H1 (cell line): Measurements from ENCODE around the gene RAD51B. TPM values are rescaled to one million over a fixed set of nuclear protein-coding genes. Genes with fewer than 3 reads are reported as not detected.

ENCODE experiments used
- CTCF ChIA-PET: fragments of 300-600 bp; sonication (Branson Sonifier 250); formaldehyde crosslinking; loops from one replicate; lab custom pipeline; 2021; ENCODE audit not compliant: partially characterized antibody; lab: Charles Lee
- POLR2A ChIA-PET: fragments of 300-600 bp; sonication (Branson Sonifier 250); formaldehyde crosslinking; loops from one replicate; lab custom pipeline; 2021; ENCODE audit warnings: inconsistent platforms; ENCODE audit not compliant: partially characterized antibody; lab: Charles Lee
- DNase-seq, 2 experiments: peaks; one replicate each; pipeline versions ENCODE4 v3.0.0 to v3.0.0-alpha.2; 2010 to 2022; ENCODE audit warnings: low spot score in 2 of 2, low read depth in 1 of 2, mixed read lengths in 1 of 2
- FAIRE-seq: peaks from 2 replicates; lab custom pipeline; 2011; peaks lifted over from hg19 to GRCh38; lab: Jason Lieb, UNC
- H2AFZ ChIP-seq: 2 replicates; pipeline ENCODE4 v1.8.1; 2012; ENCODE audit warnings: low read length, inconsistent platforms
- H2AK5ac ChIP-seq: 2 replicates; pipeline ENCODE4 v1.6.1; 2013; ENCODE audit warnings: low read depth, low read length
- H2BK120ac ChIP-seq: replicated peaks from 2 replicates; pipeline ENCODE3; 2013; ENCODE audit warnings: low read depth, low read length, inconsistent platforms
- H2BK12ac ChIP-seq: 2 replicates; pipeline ENCODE4 v1.6.1; 2013; ENCODE audit warnings: low read depth, low read length
- H2BK15ac ChIP-seq: 2 replicates; pipeline ENCODE4 v1.6.1; 2013; ENCODE audit warnings: low read length
- H2BK20ac ChIP-seq: 2 replicates; pipeline ENCODE4 v1.6.1; 2013; ENCODE audit warnings: low read length
- H2BK5ac ChIP-seq: 2 replicates; pipeline ENCODE4 v1.6.1; 2013; ENCODE audit warnings: low read depth, low read length
- H3K14ac ChIP-seq: 2 replicates; pipeline ENCODE4 v1.6.1; 2013; ENCODE audit warnings: inconsistent platforms; ENCODE audit not compliant: insufficient read length
- H3K18ac ChIP-seq: 2 replicates; pipeline ENCODE4 v1.6.1; 2013; ENCODE audit warnings: low read length; ENCODE audit errors: extremely low read depth
- H3K23ac ChIP-seq: 2 replicates; pipeline ENCODE4 v1.6.1; 2013; ENCODE audit warnings: inconsistent platforms; ENCODE audit not compliant: insufficient read length
- H3K23me2 ChIP-seq: 2 replicates; pipeline ENCODE4 v1.6.1; 2013; ENCODE audit warnings: low read depth, low read length
- H3K27ac ChIP-seq: 2 replicates; pipeline ENCODE4 v1.6.1; 2011; ENCODE audit warnings: low read depth, low read length, inconsistent platforms
- H3K27me3 ChIP-seq, 4 experiments: replicated peaks in 1 of 4; 1 replicate in 1 of 4; 2 replicates in 3 of 4; pipeline versions ENCODE4 v1.6.1 to v1.8.1; 2011 to 2013; ENCODE audit warnings: low read length in 3 of 4, mild to moderate bottlenecking in 3 of 4, inconsistent platforms in 2 of 4, mixed read lengths in 2 of 4, moderate library complexity in 1 of 4; ENCODE audit not compliant: control insufficient read depth in 3 of 4, insufficient read depth in 3 of 4; ENCODE audit errors: extremely low read depth in 1 of 4
- H3K36me3 ChIP-seq, 4 experiments: 2 replicates each; pipeline versions ENCODE4 v1.6.1 to v1.8.1; 2011 to 2013; ENCODE audit warnings: mild to moderate bottlenecking in 4 of 4, low read length in 3 of 4, moderate library complexity in 2 of 4, control low read depth in 1 of 4, inconsistent platforms in 1 of 4; ENCODE audit not compliant: insufficient read depth in 4 of 4, control insufficient read depth in 2 of 4
- H3K4ac ChIP-seq: replicated peaks from 2 replicates; pipeline ENCODE3; 2013; ENCODE audit warnings: low read length, low read depth, mixed read lengths, inconsistent platforms; ENCODE audit not compliant: insufficient read length
- H3K4me1 ChIP-seq, 4 experiments: replicated peaks in 1 of 4; 1 replicate in 1 of 4; 2 replicates in 3 of 4; pipeline versions ENCODE4 v1.6.1 to v1.8.1; 2011 to 2013; ENCODE audit warnings: low read length in 3 of 4, inconsistent platforms in 2 of 4, mixed read lengths in 1 of 4; ENCODE audit not compliant: insufficient read depth in 4 of 4, control insufficient read depth in 3 of 4
- H3K4me2 ChIP-seq, 2 experiments: 2 replicates each; pipeline versions ENCODE4 v1.6.1 to v1.8.1; 2011 to 2013; ENCODE audit warnings: low read depth in 2 of 2, low read length in 2 of 2, control low read depth in 1 of 2, inconsistent platforms in 1 of 2, mild to moderate bottlenecking in 1 of 2; ENCODE audit not compliant: insufficient read depth in 1 of 2
- H3K4me3 ChIP-seq, 4 experiments: fragments of 200-600, 300-600 bp in 1 of 4; sonication (generic), shearing (Covaris generic), sonication (Bioruptor Twin) in 1 of 4; 2 replicates each; pipeline versions ENCODE4 v1.5.1 to v1.8.1; 2011 to 2016; ENCODE audit warnings: low read length in 4 of 4, low read depth in 3 of 4, control low read depth in 2 of 4, inconsistent platforms in 2 of 4, mild to moderate bottlenecking in 2 of 4, mixed read lengths in 1 of 4, moderate library complexity in 1 of 4; ENCODE audit not compliant: insufficient read depth in 2 of 4; ENCODE audit errors: extremely low read depth in 1 of 4
- H3K56ac ChIP-seq: replicated peaks from 2 replicates; pipeline ENCODE3; 2013; ENCODE audit warnings: low read depth, mild to moderate bottlenecking, mixed read lengths, low read length, inconsistent platforms; ENCODE audit not compliant: insufficient read length
- H3K79me1 ChIP-seq: 2 replicates; pipeline ENCODE4 v1.6.1; 2013; ENCODE audit warnings: low read depth, low read length, control low read depth
- H3K79me2 ChIP-seq, 2 experiments: 2 replicates each; pipeline versions ENCODE4 v1.6.1 to v1.8.1; 2012 to 2013; ENCODE audit warnings: low read length in 2 of 2, mild to moderate bottlenecking in 2 of 2, inconsistent platforms in 1 of 2; ENCODE audit not compliant: insufficient read depth in 2 of 2, control insufficient read depth in 1 of 2
- H3K9ac ChIP-seq, 4 experiments: replicated peaks in 1 of 4; 1 replicate in 1 of 4; 2 replicates in 3 of 4; pipeline versions ENCODE4 v1.6.1 to v1.8.1; 2011 to 2013; ENCODE audit warnings: low read depth in 3 of 4, low read length in 3 of 4, control low read depth in 2 of 4, mild to moderate bottlenecking in 2 of 4, moderate library complexity in 2 of 4, inconsistent platforms in 1 of 4; ENCODE audit errors: extremely low read depth in 1 of 4
- H3K9me3 ChIP-seq, 2 experiments: 2 replicates each; pipeline versions ENCODE4 v1.6.1 to v1.8.1; 2012 to 2013; ENCODE audit warnings: mild to moderate bottlenecking in 2 of 2, moderate library complexity in 2 of 2, control low read depth in 1 of 2, inconsistent platforms in 1 of 2, low read depth in 1 of 2, low read length in 1 of 2, mixed read lengths in 1 of 2; ENCODE audit not compliant: insufficient read depth in 2 of 2
- H4K20me1 ChIP-seq, 2 experiments: replicated peaks in 1 of 2; 2 replicates each; pipeline versions ENCODE3 to v1.8.1; 2011 to 2013; ENCODE audit warnings: inconsistent platforms in 2 of 2, low read length in 2 of 2, mild to moderate bottlenecking in 1 of 2; ENCODE audit not compliant: insufficient read depth in 2 of 2, control insufficient read depth in 1 of 2
- H4K5ac ChIP-seq: 2 replicates; pipeline ENCODE4 v1.6.1; 2013; ENCODE audit warnings: low read length, low read depth, mixed read lengths, inconsistent platforms; ENCODE audit not compliant: insufficient read length
- H4K8ac ChIP-seq: 2 replicates; pipeline ENCODE4 v1.8.0; 2013; ENCODE audit warnings: mild to moderate bottlenecking, moderate library complexity, low read length, inconsistent platforms; ENCODE audit not compliant: insufficient read depth; ENCODE audit errors: extremely low read depth
- H4K91ac ChIP-seq: replicated peaks from 2 replicates; pipeline ENCODE3; 2013; ENCODE audit warnings: low read length, mixed read lengths, inconsistent platforms; ENCODE audit not compliant: insufficient read length
- BCL11A ChIP-seq, 2 experiments: IDR thresholded peaks; one replicate each; pipeline ENCODE4 v1.6.1; 2011; ENCODE audit warnings: low read depth in 2 of 2, low read length in 2 of 2, mild to moderate bottlenecking in 2 of 2
- KDM4A ChIP-seq: IDR thresholded peaks from one replicate; pipeline ENCODE4 v1.7.1; 2012; ENCODE audit warnings: low read depth, mild to moderate bottlenecking, moderate library complexity, low read length, inconsistent platforms; ENCODE audit not compliant: severe bottlenecking
- KDM5A ChIP-seq: fragments of 200-600 bp; IDR thresholded peaks from 2 replicates; pipeline ENCODE4 v1.7.1; 2012; ENCODE audit warnings: mild to moderate bottlenecking, low read length, inconsistent platforms, mixed read lengths
- TEAD4 ChIP-seq: IDR thresholded peaks from 2 replicates; pipeline ENCODE4 v1.6.1; 2012; ENCODE audit warnings: low read depth, low read length, inconsistent platforms, mixed read lengths
- WGBS, 2 experiments: shearing (Covaris generic) in 1 of 2; methylation state at CpG; one replicate each; pipeline versions ENCODE4 v1.1.6 to v1.1.7; 2013 to 2015; ENCODE audit warnings: low lambda C conversion rate in 2 of 2, mixed read lengths in 2 of 2, inconsistent platforms in 1 of 2, low coverage in 1 of 2, missing lambda C conversion rate in 1 of 2; ENCODE audit not compliant: insufficient replicate concordance in 2 of 2, insufficient coverage in 1 of 2, insufficient read length in 1 of 2; ENCODE audit errors: extremely low coverage in 1 of 2, missing lambda C conversion rate in 1 of 2; 5-methylcytosine and 5-hydroxymethylcytosine counted together
- polyA plus RNA-seq, 7 experiments: library from polyadenylated mRNA; depleted of rRNA in 3 of 7; stranded (reverse) in 5 of 7; unstranded in 2 of 7; fragments of >200 nt in 5 of 7; fragments of 200-250 nt in 2 of 7; gene quantifications; 1 replicate in 5 of 7; 2 replicates in 1 of 7; 4 replicates in 1 of 7; pipeline versions ENCODE4 v1.2.1 to v1.2.3, GENCODE V29; 2011 to 2013; ENCODE audit warnings: missing spikeins in 2 of 7, mixed read lengths in 2 of 7
- total RNA-seq: library from RNA; stranded (reverse); fragmentation: NEBNext Ultra II Directional; extraction: Animal tissue kit (Norgen Biotek cat#: 25700); gene quantifications from 2 replicates; pipeline ENCODE4 v1.2.1, GENCODE V29; 2021

Gene RAD51B
- total and polyA plus RNA-seq, 2 of the 8 experiments (the other 6 are each of a cell fraction or from before 2014, with no cell fraction given), result 3.9 to 14.9 TPM

DNA sequence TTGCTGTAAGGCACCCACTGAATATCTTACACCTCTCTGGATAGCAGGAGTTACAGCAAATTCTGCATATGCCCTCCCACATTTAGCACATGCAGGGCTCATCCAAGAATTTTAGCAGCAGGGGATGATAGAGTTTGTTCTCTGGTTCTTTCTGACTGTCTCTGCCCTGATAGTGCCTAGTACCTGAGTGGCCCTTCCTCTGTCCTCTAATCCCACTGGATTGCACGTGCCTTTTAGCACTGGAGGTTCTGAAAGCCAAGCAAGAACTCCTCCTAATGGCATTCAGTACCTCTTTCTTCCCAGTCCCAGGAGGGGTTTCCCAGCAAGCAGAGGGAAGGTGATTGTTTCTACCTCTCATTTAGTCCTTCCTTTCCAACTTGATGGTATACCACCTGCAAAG lies 566.9 kb downstream of the RAD51B start:
- Histone ChIP-seq H3K27ac (no peak overlapping the region), H3K18ac (no peak overlapping the region), H3K23ac (no peak overlapping the region), H2AK5ac (no peak overlapping the region)
- TF ChIP-seq BCL11A (IDR thresholded peaks at IDR 0.05; ENCODE audit: low read depth in 2 of 2, low read length in 2 of 2) (no peak), TEAD4 (no peak), KDM5A (no peak), KDM4A (no peak)
- TF ChIP-seq, all 59 proteins: peak for 0
- WGBS, 2 experiments, result 62% methylated on average over 1 of the region's 1 CpG; no CpG with 5 or more reads in 1 of the 2 experiments
- H2BK15ac ChIP-seq, result no peak overlapping the region
- H3K23me2 ChIP-seq, result no peaks in the 10 kb centered on the region
- FAIRE-seq (no peak), DNase-seq (no peak)
- H3K9me3 ChIP-seq, result no peaks in the 10 kb centered on the region
- H4K8ac ChIP-seq, result no peak overlapping the region
- H2BK5ac ChIP-seq, result no peak overlapping the region
- no peaks in the 10 kb centered on the region for H3K79me2 ChIP-seq
- ChIA-PET CTCF (interaction anchor here (1.5 to 1.7 kb wide), 2 partner anchors 10 to 161 kb away, joined by 4 to 6 read pairs; no protein-coding TSS in a partner anchor), POLR2A (no interaction called here)
- no peak overlapping the region for H2BK20ac ChIP-seq
- no peak overlapping the region for H3K4ac ChIP-seq
- H3K14ac ChIP-seq, result no peak overlapping the region
- H3K9ac ChIP-seq, result no peak overlapping the region
- no peak overlapping the region for H3K4me2 ChIP-seq
- no peak overlapping the region for H4K91ac ChIP-seq
- H3K4me1 ChIP-seq, result peaks cover 2 to 7% (median 3%) of the 10 kb centered on the region in 4 experiments; a peak in 5 of 7 replicates
- no peaks in the 10 kb centered on the region for H3K79me1 ChIP-seq
- no peak overlapping the region for H3K56ac ChIP-seq
- no peaks in the 10 kb centered on the region for H3K27me3 ChIP-seq
- no peak overlapping the region for H2BK12ac ChIP-seq
- no peak overlapping the region for H4K5ac ChIP-seq
- 0 out of 2 replicates have a peak overlapping the region, but pooled peaks have one; percentile 16 for H2AFZ ChIP-seq
- no peak overlapping the region for H3K4me3 ChIP-seq
- no peaks in the 10 kb centered on the region; a peak in 1 of 8 replicates for H3K36me3 ChIP-seq
- no peak overlapping the region for H2BK120ac ChIP-seq
- H4K20me1 ChIP-seq, result no peaks in the 10 kb centered on the region
